Stimulated activated CD8-positive, alpha-beta memory T cell treated with anti-CD3 and anti-CD28 coated beads, Interleukin-15, amount 100 ng/mL, for 48 hours (primary cell): ENCODE measurements around the gene CBX4.
A peak's percentile ranks its signal among the peaks of the same experiment; 100 is the strongest.

Experiments used
- DNase-seq, 2 donors: peaks; one replicate each; pipeline ENCODE4 v3.0.0-alpha.2; 2020; ENCODE audit warnings: low read depth in 2 of 2

The CBX4 gene

DNA sequence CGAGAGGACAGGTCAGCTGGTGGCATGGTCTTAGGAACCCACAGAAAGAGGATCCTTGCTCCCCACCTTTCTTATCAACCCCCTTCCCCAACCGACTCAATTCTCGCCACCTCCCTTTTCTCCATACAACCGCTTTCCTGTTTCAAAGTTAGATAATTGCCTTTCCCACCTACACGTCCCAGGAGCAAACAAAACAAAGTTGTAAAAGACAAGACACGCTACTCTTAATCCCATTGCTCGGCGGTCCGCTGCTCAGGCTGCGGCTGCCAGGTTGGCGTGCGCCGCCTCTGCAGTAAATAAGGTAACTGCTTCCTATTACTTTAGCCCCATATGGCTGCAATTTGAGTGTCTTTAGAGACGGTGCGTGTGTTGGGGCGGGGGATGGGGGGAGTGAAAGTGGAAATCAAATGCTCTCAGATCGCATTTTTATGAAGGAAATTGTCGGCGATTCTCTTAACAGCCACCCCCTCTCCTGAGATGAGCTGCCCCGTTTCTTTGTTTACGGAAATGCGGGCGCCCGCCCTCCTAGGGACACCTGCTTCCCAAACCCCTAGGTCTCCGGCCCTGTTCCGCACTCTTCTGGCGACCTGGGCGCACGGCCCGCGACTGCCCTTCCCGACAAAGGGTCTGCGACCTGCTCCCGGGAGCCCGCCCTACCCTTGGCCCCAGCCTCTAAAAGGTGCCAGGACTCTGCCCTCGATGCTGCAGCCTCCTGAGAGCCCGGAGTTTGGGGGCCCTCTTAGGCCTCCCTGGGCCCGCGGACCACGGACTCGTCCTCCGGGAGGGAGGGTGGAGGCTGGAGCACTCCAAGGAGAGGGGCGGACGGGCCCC, 38.7 kb downstream of the CBX4 start:
- DNase-seq, result no peak

DNA sequence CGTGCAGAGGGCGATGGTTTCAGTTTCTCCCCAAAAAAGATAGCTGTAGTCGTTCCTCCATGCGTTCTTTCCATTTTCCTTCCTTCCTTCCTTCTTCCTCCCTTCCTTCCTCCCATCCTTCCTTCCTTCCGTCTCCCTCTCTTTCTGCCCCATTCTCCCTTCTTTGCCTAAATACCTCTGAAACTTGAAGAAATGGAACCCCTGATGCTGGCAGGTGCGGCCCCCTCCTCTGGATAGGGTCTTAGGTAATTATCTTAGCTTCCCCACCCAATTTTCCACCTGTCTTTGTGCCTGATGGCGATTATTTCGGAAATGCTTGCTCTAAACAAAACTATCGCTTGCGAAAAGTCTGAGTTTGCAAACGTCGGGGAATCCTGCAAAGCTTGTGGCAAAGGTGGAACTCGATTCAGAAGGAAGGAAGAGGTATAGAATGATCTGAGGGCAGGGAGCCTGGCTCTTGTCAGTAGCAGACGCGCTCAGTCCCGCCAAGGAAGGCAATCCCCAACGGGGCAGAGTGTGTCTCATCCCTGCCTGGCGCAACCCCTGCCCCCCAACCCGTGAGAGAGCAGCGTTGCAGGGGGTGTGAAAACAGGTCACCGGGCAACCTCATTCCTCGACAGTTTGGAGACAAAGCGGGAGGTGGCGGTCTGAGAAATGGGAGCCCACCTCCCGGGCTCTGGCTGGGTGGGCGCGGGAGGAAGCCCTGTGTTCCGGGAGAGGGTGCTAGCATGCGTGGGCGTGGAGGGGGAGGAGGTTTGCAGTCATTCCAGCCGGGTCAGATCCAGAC, 39.5 kb downstream of the CBX4 start:
- no peak for DNase-seq

DNA sequence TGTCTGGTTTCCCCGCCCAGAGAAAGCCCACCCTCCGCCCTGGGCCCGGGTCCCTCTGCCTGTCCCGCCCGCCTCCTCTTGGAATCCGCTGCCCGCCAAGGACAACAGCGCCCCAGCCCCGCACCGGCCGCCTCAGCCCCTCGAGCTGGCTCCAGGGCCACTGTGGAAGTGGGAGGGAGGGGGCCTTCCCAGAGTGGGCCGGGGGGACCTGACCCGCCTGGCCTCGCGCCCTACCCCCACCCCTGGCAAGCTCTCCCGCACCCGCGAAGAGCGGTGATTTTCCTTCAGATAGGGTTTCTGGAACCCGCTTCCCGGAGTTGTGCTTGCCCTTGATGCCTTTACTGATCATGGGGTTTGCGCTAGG, 40.1 kb downstream of the CBX4 start:
- no peak for DNase-seq

DNA sequence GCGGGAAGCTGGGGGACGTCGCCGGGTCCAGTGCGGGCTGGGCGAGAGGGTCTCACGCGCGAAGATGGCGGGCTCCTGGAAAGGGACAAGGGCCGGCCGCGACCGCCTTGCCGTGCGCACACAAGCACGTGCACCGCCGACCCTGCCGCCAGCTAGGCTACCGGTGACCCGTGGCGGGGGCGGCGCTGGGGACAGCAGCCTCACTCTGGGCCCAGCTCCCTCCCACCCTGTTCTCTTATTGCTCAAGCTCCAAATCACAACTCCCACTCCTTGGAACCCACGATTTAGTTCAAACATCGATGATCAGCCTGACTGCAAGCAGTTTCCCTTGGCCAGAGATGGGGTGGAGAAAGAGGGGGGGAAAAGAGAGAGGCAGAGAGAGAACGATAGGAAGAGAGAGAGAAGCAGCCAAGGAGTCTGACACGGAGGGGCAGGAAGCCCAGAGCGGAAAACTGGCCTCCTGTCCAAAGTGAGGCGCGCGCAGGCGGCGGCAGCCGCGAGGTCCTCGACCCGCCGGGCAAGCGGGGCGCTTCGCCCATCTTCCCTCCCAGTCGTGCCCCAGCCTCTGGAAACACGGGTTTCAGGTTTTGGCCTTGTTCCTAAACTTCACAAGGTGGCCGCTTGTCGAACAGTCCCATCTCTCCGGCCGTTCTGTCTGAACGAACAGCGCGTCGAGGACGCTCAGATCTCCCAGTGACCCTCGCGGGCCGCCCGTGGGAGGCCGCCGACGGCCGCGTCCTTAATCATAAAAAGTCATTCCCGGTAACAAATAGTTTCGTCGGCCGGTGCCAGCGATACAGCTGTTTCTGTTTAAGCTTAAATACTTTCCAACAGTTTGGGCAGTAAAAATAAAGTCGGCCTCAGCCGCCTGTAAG, 40.7 kb downstream of the CBX4 start:
- DNase-seq, result no peak

DNA sequence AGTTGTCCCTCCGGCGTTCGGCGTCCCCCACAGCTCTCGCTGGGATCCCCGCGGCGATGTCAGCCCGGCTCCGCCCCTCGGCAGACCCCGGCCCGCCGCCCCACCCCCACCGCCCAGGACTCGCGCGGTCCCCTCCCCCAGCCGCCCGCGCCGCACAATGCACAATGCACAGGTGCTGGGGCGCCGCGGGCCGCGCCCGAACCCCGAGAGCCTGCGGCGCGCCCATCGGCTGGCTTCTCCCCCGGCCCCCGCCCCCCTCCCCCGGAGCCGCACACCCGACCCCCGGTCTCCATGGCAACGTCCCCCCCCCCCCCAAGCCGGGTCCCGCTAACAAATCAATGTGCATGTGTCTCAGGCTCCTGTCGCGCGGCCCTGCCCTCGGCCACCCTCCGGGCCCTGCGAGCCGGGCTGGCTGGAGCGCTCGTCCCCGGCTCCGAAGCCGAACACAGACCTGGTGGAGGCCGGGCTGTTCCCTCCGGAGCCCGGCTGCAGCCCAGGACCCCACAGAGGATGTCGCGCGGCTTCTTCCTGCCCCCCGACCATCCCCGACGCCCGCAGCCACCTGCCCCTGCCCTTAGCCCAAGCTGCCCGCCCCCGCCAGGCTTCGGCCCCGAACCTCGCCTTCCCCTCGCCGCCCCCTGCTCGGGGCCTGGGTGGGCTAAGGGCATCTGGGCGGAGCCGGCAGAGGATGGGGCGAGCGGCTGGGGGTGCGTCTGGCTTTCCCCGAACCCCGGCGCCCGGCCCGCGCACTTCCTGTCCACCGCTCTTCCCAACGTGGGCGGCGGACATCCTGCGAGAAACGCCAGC, 41.5 kb downstream of the CBX4 start:
- DNase-seq, result no peak

DNA sequence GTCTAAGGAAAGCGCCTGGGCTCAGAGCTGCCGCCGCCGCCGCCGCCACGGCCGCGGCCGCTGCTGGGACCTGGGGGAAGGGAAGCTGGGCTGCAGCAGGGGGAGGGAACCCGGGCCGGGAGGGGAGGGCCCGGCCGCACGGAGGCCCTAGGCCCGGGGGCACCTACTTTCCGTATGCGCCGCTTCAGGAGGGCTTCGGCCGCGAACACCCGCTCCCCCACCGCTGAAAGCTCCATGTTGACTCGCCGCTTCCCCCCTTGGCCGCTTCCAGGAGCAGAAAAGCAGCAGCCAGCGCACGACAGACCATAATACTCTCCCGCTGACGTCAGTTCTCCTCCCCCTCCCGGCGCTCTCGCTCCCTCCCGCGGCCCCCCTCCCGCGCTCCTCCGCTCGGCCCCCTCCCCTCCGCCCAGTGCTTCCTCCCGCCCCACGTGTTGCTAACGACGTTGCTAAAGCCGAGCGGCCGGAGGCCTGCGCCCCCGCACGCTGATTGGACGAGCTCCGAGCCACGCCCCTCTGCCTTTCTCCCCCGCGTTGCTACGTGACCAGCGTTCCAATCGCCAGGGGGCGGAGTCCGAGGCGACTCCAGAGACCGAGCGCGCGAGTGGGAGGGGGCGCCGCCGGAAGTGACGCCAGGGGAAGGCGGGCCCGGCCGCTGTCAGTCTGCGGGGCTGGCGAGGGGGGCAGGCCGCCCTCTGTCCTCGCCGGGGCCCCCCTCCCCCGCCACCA, 42.3 kb downstream of the CBX4 start, which contains the start of gene CBX8:
TSS of gene CBX8 (minus strand) at position 315 of the 729 bp plus-strand sequence. CDS start at position 236, 79 bp downstream.
- DNase-seq, result peak; percentile 100

DNA sequence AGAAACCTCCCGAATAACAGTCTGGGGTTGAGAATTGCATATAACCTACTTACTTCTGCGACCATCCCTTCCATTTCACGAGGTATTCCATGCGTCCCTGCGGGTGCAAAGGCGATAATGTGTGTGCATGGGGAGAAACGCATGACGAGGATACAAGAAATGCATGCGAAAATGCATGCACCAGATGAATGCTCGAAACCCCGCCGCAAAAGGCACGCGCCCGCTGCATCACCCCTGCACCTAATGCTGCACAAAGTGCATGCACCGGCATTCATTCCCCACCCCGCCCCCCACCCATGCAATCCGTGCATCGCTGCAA, 42.8 kb downstream of the CBX4 start:
- DNase-seq, result no peak

DNA sequence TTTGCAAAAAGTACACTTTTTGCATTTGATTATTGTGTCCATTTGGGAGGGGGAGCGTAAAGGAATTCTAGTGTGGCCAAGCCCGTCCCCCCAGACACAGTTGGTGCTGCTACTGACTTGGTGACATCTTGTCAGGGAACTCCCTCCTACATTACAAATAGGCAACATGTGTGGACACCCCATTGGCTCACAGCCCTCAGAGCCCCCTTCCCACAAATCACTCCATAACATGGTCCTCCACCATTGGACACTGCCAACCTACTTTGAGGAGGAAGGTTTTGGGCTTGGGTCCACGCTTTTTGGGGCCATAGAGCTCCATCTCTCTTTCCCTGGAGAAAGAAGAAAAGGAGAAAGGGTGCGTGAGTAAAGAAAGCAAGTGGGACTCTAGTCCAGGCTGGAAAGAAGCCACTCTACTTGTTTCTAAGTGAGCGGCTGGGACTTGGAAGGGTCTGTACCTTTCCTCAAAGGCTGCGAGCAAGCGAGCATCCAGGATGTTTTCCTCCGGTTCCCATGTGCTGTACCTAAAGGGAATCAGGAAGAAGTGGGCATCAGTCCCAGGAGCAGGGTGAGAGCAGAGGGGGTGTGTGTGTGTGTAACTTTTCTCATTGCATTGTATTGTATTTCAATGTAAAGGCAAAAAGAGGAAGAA, 43.3 kb downstream of the CBX4 start:
- DNase-seq, result no peak

DNA sequence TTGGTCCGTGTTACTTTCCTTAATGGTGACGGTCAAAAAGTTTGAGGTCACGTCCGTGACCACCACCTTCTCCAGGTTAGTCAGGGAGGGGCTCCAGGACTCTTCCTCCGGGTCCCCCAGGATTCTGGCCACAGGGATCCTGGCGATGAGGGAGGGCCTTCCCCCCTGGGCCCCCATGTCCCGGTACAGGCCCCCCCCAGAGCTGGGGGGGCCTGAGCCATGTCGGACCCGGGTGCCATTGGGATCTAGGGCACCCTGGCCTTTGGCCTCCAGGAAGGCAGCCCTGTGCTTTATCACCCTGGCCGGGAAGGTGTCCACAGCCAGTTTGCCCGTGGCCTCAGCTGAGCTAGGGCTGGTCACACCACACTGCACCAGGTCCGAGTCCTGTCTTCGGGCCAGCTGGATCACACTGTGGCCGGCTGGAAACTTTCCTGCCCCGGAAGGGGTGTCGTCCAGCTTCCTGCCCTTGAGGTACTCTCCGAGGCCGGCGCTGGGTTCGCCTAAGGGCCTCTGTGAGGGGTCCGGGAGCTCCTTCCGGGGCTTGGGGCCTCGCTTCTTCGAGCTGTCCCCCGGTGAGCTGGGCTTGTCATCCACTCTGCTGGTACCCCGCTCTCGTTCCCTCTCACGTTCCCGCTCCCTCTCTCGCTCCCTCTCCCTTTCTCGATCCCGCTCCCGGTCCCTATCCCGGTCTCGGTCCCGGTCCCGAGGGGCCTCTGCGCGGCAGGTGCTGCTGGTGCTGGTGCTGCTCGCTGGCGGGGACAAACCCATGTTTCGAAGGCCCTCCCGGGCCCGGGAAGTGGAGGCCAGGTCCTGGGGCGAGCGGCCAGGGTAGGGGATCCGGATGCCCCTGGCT, 44.4 kb downstream of the CBX4 start:
- DNase-seq, result no peak

DNA sequence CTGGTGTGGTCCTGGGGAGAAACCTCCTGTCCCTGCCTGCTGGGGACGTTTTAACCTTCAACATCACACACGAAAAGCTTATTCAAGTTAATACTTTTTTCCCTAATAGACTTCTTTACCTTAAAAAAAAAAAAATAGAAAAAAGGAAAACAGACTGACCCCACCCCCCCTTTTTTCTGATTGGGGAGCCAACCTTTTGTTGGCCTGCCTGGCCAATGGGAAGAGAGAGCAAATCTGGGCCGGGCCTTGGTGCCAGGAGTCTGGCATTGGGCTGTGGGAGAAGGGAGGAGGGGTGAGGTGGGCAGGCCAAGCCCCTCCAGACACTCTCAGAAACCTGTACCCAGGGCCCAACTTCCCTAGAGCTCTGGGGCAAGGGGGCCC, 45.3 kb downstream of the CBX4 start:
- no peak for DNase-seq

DNA sequence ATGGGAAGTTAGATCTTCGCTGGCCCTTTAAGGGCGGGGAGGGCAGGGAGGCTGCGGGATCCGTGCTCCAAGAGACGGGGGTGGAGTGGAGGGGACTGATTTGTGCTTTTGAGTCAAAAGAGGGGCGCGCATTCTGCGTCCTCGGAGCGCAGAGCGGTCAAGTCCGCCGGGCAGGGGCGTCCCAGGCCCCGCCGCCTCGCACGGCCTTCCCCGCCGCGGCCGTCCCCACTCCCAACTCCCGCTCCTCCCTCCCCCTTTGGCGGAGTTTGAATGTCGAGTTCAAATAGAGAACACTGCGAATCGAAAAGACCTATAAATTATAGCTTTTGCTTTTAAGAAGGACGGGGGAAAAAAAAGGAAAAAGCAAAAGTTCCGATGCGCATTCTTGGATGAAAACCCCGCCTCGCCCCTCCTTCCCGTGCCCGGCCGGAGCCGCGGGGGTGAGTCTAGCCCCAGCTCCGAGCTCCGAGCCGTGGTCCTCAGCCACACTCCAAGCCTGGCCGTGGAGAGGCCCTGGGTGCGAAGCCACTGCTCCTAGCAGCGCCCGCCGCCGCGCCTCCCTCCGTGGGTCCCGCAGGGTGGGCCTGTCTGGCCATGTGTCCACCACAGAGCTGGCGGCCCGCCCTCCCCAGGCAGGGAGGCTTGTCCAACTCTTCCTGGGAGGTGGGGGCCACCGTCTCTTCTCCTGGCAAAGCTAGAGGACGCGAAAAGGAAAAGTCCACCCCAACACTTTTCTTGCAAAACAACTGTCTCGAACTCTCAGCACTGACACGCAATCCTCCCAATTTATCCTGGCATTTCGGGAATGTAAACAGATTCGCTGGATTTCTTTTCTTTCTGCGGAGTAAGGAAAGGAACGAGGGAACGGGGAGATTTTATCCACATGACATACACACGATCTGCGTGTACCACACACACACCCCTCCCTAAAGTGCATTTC, 46.0 kb downstream of the CBX4 start:
- DNase-seq, result no peak

DNA sequence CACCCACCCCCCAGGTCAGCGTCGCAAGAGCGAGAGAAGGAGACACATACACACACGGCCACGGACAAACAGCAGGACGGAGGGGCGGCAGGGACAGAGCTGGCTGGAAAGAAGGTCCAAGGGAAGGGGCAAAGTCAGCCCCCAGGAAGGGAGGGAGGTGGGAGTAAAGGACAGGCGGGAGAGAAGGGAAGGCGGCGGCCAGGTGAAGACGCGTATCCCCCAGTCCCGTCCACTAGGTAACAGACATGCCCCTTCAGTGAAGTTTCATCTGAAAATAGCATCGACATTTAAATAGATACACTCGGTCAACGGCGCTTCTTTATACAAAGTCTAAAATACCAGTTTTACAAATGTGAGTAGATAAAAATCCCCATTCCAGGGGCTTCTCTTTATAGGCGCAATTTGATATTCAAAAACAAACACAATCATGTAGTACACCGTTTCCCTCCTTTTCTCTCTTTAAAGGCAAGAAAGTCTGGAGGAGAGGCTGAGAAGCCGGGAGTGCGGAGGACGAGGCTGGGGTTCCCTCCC, 46.8 kb downstream of the CBX4 start:
- DNase-seq, result no peak

DNA sequence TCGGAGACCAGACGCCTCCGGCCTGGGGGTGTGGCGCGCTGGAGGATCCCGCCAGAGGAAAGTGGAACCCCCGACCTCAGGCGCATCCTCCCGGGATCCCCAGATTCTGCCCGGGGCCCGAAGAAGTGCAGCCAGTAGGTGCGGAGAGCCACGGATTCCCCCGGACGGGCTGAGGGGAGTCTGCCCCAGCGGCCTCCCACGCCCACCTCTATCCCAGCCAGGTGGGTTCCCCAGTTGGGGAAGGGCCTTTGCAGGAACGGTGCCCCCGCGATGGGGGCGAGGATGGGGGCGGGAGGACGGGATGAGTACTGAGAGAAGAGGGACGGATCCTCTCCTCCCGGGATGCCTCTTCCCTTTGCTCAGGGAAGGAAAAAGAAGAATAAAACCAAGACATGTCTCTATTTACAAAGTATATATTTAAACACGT, 47.5 kb downstream of the CBX4 start:
- DNase-seq, result no peak

DNA sequence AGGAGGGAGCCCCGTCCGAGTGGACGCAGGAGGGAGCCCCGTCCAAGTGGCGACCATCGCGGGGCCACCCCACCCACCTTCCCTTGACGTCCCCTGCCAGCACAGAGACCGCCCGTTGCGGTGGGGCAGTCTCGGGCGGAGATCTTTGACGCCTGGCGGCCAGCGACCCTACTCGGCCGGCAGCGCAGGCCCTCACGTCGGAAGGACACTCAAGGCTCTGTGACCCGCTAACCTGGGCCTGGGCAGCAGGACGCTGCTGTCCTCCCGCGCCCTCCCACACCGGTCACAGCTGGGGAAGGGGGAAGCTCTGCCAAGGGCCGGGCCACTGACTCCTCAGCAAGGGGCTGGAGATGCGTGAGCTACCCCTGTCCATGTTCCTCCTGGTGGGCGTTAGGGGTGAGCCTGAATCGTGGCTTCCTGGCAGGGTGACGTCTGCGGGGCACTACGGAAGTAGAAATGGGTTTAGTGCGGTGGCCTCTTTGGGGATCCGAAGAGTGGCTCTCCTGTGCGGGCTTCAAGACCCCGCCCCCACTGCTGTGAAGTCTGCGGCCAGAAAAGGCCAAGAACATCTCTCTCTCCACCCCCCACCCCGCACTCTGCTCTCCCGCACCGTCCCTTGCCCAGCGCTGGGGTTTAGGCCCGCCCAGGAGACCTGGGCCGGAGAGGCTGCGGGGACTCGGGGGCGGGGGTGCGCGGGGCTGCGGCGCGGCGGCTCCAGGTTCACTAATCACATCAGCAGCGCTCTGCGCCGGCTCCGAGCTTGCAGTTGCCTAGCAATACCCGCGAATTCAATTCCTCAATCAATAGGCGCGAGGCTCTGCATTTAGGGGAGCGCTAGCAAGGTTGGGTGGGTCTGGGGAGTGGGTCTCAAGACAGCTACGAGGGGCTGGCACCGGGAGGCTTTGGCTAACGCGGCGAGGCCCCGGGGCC, 48.2 kb downstream of the CBX4 start:
- DNase-seq, result no peak

DNA sequence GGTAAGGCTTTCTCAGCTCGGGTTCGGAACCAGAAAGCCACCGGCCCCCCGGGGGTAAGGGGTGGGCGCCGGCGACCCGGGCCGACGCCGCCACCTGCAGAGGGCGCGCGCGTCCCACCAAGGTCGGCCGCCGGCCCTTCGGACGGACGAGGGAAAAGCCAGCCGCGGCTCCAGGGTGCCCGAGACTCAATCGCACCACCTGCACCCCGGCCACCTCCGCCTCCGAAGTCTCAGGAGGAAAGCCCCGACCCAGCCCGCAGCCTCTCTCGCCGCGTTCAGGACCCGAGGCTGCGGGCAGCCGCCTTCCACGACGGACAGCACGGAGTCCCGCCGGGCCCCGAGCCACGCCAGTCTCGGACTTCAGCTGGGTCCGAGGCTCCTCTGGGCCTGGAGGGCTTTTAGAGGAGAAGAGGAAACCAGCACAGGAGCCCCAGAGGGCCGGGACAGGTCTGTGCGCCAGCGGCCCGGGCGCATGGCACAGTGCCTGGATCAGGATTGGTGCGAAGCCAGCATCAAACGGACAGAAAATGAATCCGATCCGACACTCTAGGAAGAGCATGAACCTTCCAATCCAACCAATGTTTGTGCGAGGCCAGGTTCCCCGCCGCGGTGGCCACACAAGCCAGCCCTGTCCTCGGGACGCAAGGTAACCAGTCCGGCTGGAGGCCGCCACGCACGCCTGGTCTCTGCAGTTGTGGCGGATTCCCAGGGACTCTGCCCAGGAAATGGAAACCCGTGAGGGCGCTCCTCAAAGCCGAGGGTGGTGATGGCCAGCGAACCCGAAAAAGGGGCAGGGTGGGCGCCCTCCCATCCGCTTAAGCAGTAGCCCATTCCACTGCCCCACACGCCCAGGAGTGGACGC, 49.1 kb downstream of the CBX4 start:
- DNase-seq, result no peak
